Uterus (tissue), 2 donors: Measurements from ENCODE around the gene SH3RF3.

ENCODE experiments used
- CTCF ChIP-seq, 4 experiments: fragments of 200-600 bp in 2 of 4; fragments of 450-650 bp in 2 of 4; sonication (generic) in 2 of 4; IDR thresholded peaks; one replicate each; pipeline ENCODE4 v1.5.1; 2016 to 2019; ENCODE audit warnings: antibody characterized with exemption in 4 of 4, mild to moderate bottlenecking in 2 of 4, moderate library complexity in 1 of 4
- POLR2A ChIP-seq, 2 donors: fragments of 450-650 bp; IDR thresholded peaks; one replicate each; pipeline ENCODE4 v1.6.1; 2016; ENCODE audit warnings: antibody characterized with exemption in 2 of 2, mild to moderate bottlenecking in 1 of 2, moderate library complexity in 1 of 2

GRCh38 chr2:109244750-109245382 lies 115.9 kb downstream of the SH3RF3 start:
- TF ChIP-seq CTCF (IDR thresholded peaks at IDR 0.05) (no peak), POLR2A (IDR thresholded peaks at IDR 0.05) (no peak)
